ENCODE results near the gene IL5. TPM values are rescaled to one million over a fixed set of nuclear protein-coding genes. Genes with fewer than 3 reads are reported as not detected.
A peak's percentile ranks its signal among the peaks of the same experiment; 100 is the strongest.

The IL5 gene
- total and polyA plus RNA-seq, 2 of the 13 experiments (the other 11 are each of a cell fraction or from before 2014, with no cell fraction given) = not detected

DNA sequence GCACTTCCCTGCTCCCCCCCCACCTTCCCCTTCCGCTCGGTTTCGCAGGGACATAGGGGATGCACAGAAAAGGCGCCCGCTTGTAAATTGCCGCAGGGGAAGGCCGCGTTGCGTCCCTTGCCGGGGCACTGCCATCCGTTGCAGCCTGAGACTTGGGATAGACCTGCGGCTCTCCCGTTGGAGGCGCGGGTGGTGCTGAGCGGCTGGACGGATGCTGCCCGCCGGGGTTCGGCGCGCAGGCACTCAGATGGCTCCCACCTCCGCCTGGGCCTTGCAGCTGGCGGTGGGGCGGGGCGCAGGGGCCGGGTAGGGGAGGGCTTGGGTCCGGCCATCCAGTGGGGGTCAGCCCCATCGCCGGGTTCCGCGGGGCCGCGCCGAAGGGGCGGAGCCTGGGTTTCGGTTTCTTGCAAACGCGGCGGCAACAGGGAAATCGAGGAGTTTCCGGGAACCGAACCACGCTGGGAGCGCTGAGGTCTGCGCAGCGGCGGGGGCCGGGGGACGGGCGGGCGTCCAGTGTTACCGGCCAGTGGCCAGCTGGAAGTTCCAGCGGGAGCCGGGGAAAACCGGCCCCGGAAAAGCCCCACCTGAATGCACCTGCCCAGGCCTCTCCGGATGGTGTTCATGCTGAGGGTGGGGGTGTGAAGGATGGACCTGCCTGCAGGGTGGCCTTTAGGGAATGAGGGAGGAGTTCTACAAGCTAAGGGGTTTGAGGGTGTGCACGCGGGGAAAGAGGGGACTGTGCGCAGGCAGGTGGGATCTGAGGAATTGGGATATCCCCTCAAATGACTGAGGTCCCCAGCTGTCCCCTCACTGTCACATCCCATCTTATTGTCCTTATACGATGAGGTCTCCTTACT, 46.5 kb downstream of the IL5 start (continued):
- TF ChIP-seq, protein P1, sequence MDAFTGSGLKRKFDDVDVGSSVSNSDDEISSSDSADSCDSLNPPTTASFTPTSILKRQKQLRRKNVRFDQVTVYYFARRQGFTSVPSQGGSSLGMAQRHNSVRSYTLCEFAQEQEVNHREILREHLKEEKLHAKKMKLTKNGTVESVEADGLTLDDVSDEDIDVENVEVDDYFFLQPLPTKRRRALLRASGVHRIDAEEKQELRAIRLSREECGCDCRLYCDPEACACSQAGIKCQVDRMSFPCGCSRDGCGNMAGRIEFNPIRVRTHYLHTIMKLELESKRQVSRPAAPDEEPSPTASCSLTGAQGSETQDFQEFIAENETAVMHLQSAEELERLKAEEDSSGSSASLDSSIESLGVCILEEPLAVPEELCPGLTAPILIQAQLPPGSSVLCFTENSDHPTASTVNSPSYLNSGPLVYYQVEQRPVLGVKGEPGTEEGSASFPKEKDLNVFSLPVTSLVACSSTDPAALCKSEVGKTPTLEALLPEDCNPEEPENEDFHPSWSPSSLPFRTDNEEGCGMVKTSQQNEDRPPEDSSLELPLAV (CRISPR knock-in tag; conservative IDR thresholded peaks at IDR 0.05; ENCODE audit: low read depth) = no peak
- TF ChIP-seq ZNF639 (CRISPR knock-in tag; conservative IDR thresholded peaks at IDR 0.05) (peak; percentile 54; the same call in 1 of the 2 replicates), AGO2 (optimal IDR thresholded peaks at IDR 0.05; ENCODE audit: low read depth, low read length) (peak; percentile 68), ZFX (CRISPR knock-in tag; IDR thresholded peaks at IDR 0.05; ENCODE audit: low read depth) (peak; percentile 85), DNMT1 (CRISPR knock-in tag; IDR thresholded peaks at IDR 0.05) (no peak), ZNF20 (CRISPR knock-in tag; IDR thresholded peaks at IDR 0.05) (0 out of 2 replicates have a peak, but pooled peaks have one; percentile 57), ZHX1 (CRISPR knock-in tag; IDR thresholded peaks at IDR 0.05; ENCODE audit: low read depth) (no peak; the same call in 1 of the 2 replicates), ZNF775 (CRISPR knock-in tag; IDR thresholded peaks at IDR 0.05; ENCODE audit: borderline replicate concordance) (no peak), NAIF1 (CRISPR knock-in tag; IDR thresholded peaks at IDR 0.05; ENCODE audit: borderline replicate concordance) (0 out of 2 replicates have a peak, but pooled peaks have one; percentile 29), ZNF275 (CRISPR knock-in tag; IDR thresholded peaks at IDR 0.05; ENCODE audit: borderline replicate concordance) (0 out of 2 replicates have a peak, but pooled peaks have one; percentile 42), ZFP91 (CRISPR knock-in tag; IDR thresholded peaks at IDR 0.05; ENCODE audit: borderline replicate concordance) (peak; percentile 14; the same call in 1 of the 2 replicates), SMAD3 (CRISPR knock-in tag; IDR thresholded peaks at IDR 0.05) (no peak), ZFP36L2 (CRISPR knock-in tag; IDR thresholded peaks at IDR 0.05) (no peak), RFXAP (CRISPR knock-in tag; IDR thresholded peaks at IDR 0.05; ENCODE audit: borderline replicate concordance) (no peak; the same call in 1 of the 2 replicates), ZNF766 (CRISPR knock-in tag; IDR thresholded peaks at IDR 0.05; ENCODE audit: borderline replicate concordance) (no peak), ZNF530 (CRISPR knock-in tag; IDR thresholded peaks at IDR 0.05; ENCODE audit: low read depth) (no peak)
- TF ChIP-seq, protein P2, sequence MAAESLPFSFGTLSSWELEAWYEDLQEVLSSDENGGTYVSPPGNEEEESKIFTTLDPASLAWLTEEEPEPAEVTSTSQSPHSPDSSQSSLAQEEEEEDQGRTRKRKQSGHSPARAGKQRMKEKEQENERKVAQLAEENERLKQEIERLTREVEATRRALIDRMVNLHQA (CRISPR knock-in tag; IDR thresholded peaks at IDR 0.05) = no peak

All from HepG2 (cell line).